K562 (cell line): ENCODE results near the gene WNT11.

Source experiments
- CHD2 ChIP-seq: IDR thresholded peaks from 2 replicates; pipeline ENCODE4 v1.6.1; 2011; ENCODE audit warnings: low read depth, low read length
- ZSCAN29 ChIP-seq: fragments of 450-650 bp; IDR thresholded peaks from 2 replicates; pipeline ENCODE4 v1.6.1; 2017

GRCh38 chr11:76174330-76174729 lies 32.0 kb downstream of the WNT11 start:
- TF ChIP-seq ZSCAN29 (no peak), CHD2 (no peak)
